ENCODE measurements around the gene BOK.

DNA sequence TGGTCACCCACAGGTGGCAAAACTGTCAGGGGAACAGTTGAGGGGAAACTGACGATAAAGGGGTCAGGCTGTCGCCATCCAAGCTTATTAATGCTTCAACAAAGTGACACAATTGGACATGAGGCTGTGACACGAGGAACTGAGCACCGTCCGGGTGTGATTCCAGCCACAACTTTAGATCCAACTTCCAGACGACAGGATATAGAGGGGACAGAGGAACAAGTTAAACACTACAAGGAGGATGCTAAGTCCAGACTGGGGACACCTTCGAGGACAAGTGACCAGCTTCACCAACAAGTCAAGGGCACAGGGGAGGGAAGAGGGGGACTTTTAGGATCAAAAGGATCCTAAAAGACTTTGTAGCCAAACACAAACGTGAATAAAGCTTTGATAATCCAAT, 23.8 kb downstream of the BOK start:
- TF ChIP-seq CTCF (conservative IDR thresholded peaks at IDR 0.05; ENCODE audit: low read depth, low read length) (no peak), POLR2A (IDR thresholded peaks at IDR 0.05; ENCODE audit: low read depth, low read length) (no peak), CHD1 (IDR thresholded peaks at IDR 0.05; ENCODE audit: low read depth, low read length) (no peak), FOS (IDR thresholded peaks at IDR 0.05; ENCODE audit: low read depth, low read length) (no peak)
- TF ChIP-seq, protein P1, sequence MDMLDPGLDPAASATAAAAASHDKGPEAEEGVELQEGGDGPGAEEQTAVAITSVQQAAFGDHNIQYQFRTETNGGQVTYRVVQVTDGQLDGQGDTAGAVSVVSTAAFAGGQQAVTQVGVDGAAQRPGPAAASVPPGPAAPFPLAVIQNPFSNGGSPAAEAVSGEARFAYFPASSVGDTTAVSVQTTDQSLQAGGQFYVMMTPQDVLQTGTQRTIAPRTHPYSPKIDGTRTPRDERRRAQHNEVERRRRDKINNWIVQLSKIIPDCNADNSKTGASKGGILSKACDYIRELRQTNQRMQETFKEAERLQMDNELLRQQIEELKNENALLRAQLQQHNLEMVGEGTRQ (IDR thresholded peaks at IDR 0.05; ENCODE audit: low read depth, low read length), result no peak
